ENCODE measurements around the gene NXPH3.

The NXPH3 gene

DNA sequence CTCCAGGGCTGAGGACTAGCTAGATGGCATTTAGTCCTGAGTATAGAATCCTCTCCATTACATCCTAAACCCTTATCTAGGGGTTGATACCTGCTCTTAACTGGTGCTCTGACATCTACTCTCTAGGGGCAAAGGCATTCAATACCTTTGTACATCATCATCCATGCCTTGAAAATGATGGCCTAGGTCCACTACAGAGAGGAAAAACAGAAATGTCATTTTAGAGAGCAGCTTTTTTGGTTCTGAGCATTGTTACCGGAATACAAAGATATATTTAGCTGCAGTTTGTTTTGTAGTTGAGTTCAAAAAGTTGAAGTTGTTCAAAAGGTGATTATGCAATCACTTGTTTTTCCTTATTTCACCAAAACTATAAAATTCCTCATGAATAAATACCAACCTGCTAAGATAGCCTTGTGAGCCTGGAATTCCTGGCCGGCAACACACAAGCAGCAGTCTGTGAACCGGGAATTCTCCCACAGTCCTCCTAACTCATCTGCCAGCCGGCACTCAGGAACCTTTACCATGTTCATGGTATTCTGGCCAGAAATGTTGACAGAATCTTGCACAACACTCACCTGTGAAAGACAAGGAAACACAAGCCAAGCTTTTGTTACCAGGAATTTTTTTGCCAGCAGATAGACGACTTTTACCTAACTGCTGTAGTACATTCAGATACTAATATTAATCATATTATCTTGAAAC lies 35.4 kb downstream of the NXPH3 start:
- TF ChIP-seq, protein P1, sequence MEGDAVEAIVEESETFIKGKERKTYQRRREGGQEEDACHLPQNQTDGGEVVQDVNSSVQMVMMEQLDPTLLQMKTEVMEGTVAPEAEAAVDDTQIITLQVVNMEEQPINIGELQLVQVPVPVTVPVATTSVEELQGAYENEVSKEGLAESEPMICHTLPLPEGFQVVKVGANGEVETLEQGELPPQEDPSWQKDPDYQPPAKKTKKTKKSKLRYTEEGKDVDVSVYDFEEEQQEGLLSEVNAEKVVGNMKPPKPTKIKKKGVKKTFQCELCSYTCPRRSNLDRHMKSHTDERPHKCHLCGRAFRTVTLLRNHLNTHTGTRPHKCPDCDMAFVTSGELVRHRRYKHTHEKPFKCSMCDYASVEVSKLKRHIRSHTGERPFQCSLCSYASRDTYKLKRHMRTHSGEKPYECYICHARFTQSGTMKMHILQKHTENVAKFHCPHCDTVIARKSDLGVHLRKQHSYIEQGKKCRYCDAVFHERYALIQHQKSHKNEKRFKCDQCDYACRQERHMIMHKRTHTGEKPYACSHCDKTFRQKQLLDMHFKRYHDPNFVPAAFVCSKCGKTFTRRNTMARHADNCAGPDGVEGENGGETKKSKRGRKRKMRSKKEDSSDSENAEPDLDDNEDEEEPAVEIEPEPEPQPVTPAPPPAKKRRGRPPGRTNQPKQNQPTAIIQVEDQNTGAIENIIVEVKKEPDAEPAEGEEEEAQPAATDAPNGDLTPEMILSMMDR (IDR thresholded peaks at IDR 0.05; ENCODE audit: insufficient read depth, low read length, missing control alignments), result no peak
- DNase-seq (ENCODE audit: low read depth, low spot score), result no peak
- no peak overlapping the region for H3K4me3 ChIP-seq (ENCODE audit: low read depth, low read length)
- POLR2A ChIA-PET, result no interaction called here
- CTCF ChIA-PET, result interaction anchor here (0.6 to 1.2 kb wide), 4 partner anchors 10 to 751 kb away, joined by 3 to 4 read pairs (median 3); partner anchors contain the start of gene SLC35B1

DNA sequence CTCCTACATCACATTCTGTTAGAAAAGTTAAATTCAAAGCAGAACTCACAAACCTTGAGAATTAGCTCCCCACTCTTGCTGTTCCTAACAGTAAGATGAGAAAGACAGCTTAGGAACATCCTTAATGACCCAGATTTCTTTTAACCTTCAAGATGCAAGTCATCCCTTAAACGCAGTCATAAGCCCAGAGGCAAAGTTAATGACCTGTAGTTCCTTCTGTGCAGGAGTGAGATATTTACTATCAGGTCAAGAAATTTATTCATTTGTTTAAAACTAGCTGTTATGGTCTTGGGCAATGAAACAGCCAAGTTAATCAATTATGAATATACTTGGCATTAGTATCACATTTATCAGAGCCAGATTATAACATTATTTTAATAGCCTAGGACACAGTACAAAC lies 37.1 kb downstream of the NXPH3 start:
- TF ChIP-seq, protein P1 (IDR thresholded peaks at IDR 0.05; ENCODE audit: insufficient read depth, low read length, missing control alignments), result no peak
- ChIA-PET POLR2A (no interaction called here), CTCF (interaction anchor here (1.7 kb wide), 1 partner anchor 12 kb away, joined by 4 read pairs; no protein-coding TSS in a partner anchor)
- DNase-seq (ENCODE audit: low read depth, low spot score), result no peak
- no peak overlapping the region for H3K4me3 ChIP-seq (ENCODE audit: low read depth, low read length)

DNA sequence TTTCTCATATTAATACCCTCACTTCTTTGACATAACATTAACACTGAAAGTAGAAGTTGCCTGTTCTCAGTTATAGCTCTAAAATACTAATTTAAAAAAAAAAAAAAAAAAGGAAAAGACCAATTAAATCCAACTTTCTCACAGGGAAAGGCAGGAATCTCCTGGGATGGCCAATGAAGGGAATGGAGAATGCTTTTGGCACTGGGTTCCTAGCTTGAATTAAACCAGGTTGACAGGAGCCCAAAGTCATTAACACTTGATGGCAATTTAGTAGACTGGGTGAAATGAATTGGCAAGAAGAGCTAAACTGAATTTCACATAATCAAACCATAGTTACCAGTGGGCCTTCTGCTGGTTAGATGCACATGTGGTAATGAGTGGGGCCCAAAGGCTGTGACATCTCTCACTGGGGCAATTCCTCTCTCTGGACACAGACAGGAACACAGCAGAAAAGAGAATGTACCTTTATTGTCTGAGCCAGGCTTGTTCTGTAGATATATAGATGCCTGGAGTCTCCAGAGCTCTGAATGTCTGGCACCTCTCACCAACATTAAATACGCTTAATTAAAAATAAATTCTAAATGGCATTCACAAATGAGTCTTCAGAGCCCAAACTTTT lies 37.6 kb downstream of the NXPH3 start:
- CTCF ChIA-PET, result interaction anchor here (0.8 to 1.7 kb wide), 2 partner anchors 9 to 11 kb away, joined by 3 to 4 read pairs; no protein-coding TSS in a partner anchor
- no peak overlapping the region for H3K4me3 ChIP-seq (ENCODE audit: low read depth, low read length)
- POLR2A ChIA-PET, result no interaction called here
- TF ChIP-seq, protein P1 (IDR thresholded peaks at IDR 0.05; ENCODE audit: insufficient read depth, low read length, missing control alignments), result no peak
- no peak for DNase-seq (ENCODE audit: low read depth, low spot score)

DNA sequence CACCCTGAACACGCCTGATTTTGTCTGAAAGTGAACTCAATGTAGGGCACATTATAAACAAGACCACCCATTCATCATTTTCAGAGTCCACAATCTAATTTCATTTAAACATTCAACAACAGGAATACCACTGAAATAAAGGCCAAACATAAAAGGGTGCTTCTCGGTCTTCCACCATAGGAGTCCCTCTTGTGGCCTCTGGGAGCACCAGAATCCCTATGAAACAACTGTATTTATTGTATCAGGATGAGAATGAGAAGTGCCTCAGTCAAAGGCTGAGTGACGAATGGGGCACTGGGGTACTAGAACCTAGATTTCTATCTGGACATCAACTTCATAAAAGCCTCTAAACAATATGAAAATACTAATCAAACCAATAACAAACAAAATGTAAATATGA lies 40.4 kb downstream of the NXPH3 start:
- ChIA-PET POLR2A (no interaction called here), CTCF (interaction anchor here (0.8 kb wide), 1 partner anchor 88 kb away, joined by 3 read pairs; no protein-coding TSS in a partner anchor)
- no peak overlapping the region for H3K4me3 ChIP-seq (ENCODE audit: low read depth, low read length)
- DNase-seq (ENCODE audit: low read depth, low spot score), result no peak
- TF ChIP-seq, protein P1 (IDR thresholded peaks at IDR 0.05; ENCODE audit: insufficient read depth, low read length, missing control alignments), result no peak

DNA sequence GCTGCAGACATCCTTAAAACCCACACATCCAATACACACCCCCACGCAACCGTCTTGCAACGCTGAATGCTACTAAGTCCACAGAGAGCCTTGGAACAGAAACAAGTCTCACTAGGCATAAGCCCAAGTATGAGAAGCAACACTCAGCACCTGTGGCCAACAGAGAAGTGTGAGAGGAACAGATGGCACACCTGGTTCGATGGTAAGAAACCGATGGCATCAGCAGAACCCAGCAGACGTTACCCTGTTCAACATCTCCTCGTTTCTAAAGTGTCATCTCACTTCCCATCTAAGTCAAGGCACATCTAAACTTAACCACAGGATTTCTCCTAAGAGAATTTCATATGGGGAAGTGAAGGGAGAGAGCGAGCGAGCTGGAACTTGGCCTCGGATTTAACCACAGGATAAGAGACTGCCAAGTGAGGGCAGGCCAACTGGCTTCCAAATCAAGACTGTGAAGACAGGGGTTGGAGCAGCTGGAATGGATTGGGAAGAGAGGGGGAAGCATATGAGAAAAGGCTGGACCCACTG lies 41.0 kb downstream of the NXPH3 start:
- H3K4me3 ChIP-seq (ENCODE audit: low read depth, low read length), result no peak overlapping the region
- POLR2A ChIA-PET, result no interaction called here
- DNase-seq (ENCODE audit: low read depth, low spot score), result no peak
- TF ChIP-seq, protein P1 (IDR thresholded peaks at IDR 0.05; ENCODE audit: insufficient read depth, low read length, missing control alignments), result no peak
- CTCF ChIA-PET, result no interaction called here

DNA sequence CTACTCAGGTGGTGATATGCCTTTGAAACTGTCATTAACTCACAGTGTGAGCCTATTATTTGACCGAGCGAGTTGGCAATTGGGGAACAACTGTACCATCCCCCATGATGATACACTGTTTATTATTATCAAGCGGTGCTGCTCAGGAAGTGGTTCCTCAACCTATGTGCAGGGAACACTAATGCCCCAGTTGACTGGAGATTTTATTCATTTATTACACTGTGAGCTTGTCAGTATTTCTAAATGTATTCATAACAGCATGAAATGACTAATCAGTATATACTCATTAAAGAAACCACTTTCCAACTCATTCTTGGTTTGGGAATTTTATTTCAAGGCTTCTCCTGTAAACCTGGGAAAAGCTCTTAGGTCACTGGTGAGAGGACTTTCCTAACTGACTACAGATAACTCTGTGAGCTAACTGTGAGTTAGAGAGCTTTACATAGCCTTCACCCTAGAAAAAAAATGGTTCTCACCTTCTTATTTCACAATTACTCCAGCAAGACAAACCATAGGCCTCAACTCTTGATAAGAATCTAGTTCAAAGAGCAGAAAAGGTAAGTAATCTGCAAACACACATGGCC lies 42.4 kb downstream of the NXPH3 start:
- TF ChIP-seq, protein P1 (IDR thresholded peaks at IDR 0.05; ENCODE audit: insufficient read depth, low read length, missing control alignments), result no peak
- ChIA-PET CTCF (interaction anchor here (1.2 to 1.4 kb wide), 3 partner anchors 14 to 48 kb away, joined by 4 read pairs; no protein-coding TSS in a partner anchor), POLR2A (no interaction called here)
- no peak overlapping the region for H3K4me3 ChIP-seq (ENCODE audit: low read depth, low read length)
- no peak for DNase-seq (ENCODE audit: low read depth, low spot score)
